OCI-LY7 (cell line): ENCODE results near the gene TMPRSS4. TPM values are rescaled to one million over a fixed set of nuclear protein-coding genes. Genes with fewer than 3 reads are reported as not detected.

Experiments
- BruUV-seq: library from RNA; stranded (reverse); fragments of 400-500 nt; replicated peaks from 2 replicates; lab custom pipeline; 2021; lab: Mats Ljungman, UMichigan
- CTCF ChIA-PET: fragments of 300-600 bp; sonication (Branson Sonifier 250); formaldehyde crosslinking; loops from one replicate; lab custom pipeline; 2022; ENCODE audit warnings: antibody characterized with exemption; ENCODE audit not compliant: unreplicated experiment; lab: Charles Lee
- POLR2A ChIA-PET: fragments of 300-600 bp; sonication (Branson Sonifier 250); formaldehyde crosslinking; loops from one replicate; lab custom pipeline; 2022; ENCODE audit warnings: antibody characterized with exemption; lab: Charles Lee
- DNase-seq: peaks from one replicate; pipeline ENCODE4 v3.0.0-alpha.2; 2015; ENCODE audit warnings: low spot score
- H2AFZ ChIP-seq: fragments of 200-600 bp; sonication (generic), shearing (Covaris generic); 2 replicates; pipeline ENCODE4 v1.6.1; 2014; ENCODE audit warnings: mild to moderate bottlenecking, antibody characterized with exemption, low read length, moderate library complexity
- H3K27ac ChIP-seq: fragments of 200-600 bp; sonication (generic); 2 replicates; pipeline ENCODE4 v1.5.1; 2014; ENCODE audit warnings: mixed run types, low read depth, mild to moderate bottlenecking, moderate library complexity, low read length, inconsistent platforms; ENCODE audit not compliant: poor library complexity, severe bottlenecking
- H3K36me3 ChIP-seq: fragments of 200-600 bp; sonication (generic); 2 replicates; pipeline ENCODE4 v1.6.1; 2014; ENCODE audit warnings: mild to moderate bottlenecking, antibody characterized with exemption, low read length, moderate library complexity, mixed read lengths; ENCODE audit not compliant: insufficient read depth
- H3K4me1 ChIP-seq: fragments of 200-600 bp; sonication (generic); 2 replicates; pipeline ENCODE4 v1.5.1; 2014; ENCODE audit warnings: mild to moderate bottlenecking, low read length; ENCODE audit not compliant: insufficient read depth, poor library complexity, severe bottlenecking
- H3K4me2 ChIP-seq: fragments of 200-600 bp; sonication (generic); 2 replicates; pipeline ENCODE4 v1.6.1; 2014; ENCODE audit warnings: mild to moderate bottlenecking, low read length
- H3K4me3 ChIP-seq: fragments of 200-600 bp; sonication (generic); 2 replicates; pipeline ENCODE4 v1.5.1; 2014; ENCODE audit warnings: mild to moderate bottlenecking, low read depth, low read length; ENCODE audit not compliant: poor library complexity, severe bottlenecking
- H3K79me2 ChIP-seq: fragments of 200-600 bp; sonication (generic); 2 replicates; pipeline ENCODE4 v1.6.1; 2016; ENCODE audit warnings: low read depth, mild to moderate bottlenecking, low read length, moderate library complexity, mixed read lengths; ENCODE audit not compliant: insufficient read depth
- H3K9me2 ChIP-seq: fragments of 200-600 bp; sonication (generic); 2 replicates; pipeline ENCODE4 v1.6.1; 2016; ENCODE audit warnings: mild to moderate bottlenecking, low read length, mixed read lengths; ENCODE audit not compliant: insufficient read depth
- H3K9me3 ChIP-seq: fragments of 200-600 bp; sonication (generic); 2 replicates; pipeline ENCODE4 v1.6.1; 2014; ENCODE audit warnings: mild to moderate bottlenecking, mixed run types, low read length, mixed read lengths
- H4K20me1 ChIP-seq: fragments of 200-600 bp; sonication (generic); 2 replicates; pipeline ENCODE4 v1.6.1; 2014; ENCODE audit warnings: mild to moderate bottlenecking, antibody characterized with exemption, low read length, moderate library complexity, mixed read lengths; ENCODE audit not compliant: insufficient read depth
- CTCF ChIP-seq: fragments of 200-600 bp; sonication (generic); conservative IDR thresholded peaks from 2 replicates; pipeline ENCODE4 v1.5.1; 2014; ENCODE audit warnings: mild to moderate bottlenecking, antibody characterized with exemption, low read length, moderate library complexity, mixed read lengths
- EZH2phosphoT487 ChIP-seq: fragments of 200-600 bp; sonication (generic); IDR thresholded peaks from 2 replicates; pipeline ENCODE4 v1.6.1; 2018; ENCODE audit warnings: low read depth, borderline replicate concordance, mild to moderate bottlenecking, mixed run types, antibody characterized with exemption, low read length, moderate library complexity, mixed read lengths
- intact Hi-C: fragments of 100-400 bp; cut with micrococcal nuclease; formaldehyde crosslinking; loops from one replicate; pipeline ENCODE4 v1.10.0; 2022; ENCODE audit not compliant: unreplicated experiment
- total RNA-seq, 2 experiments: library from RNA; depleted of rRNA in 1 of 2; stranded (reverse); fragments of >200 nt in 1 of 2; shearing (Covaris generic) in 1 of 2; gene quantifications; 2 replicates each; pipeline ENCODE4 v1.2.3, GENCODE V29; 2014 to 2022

TMPRSS4 gene
- total RNA-seq, 2 experiments from 2014 or later: 0.03 TPM; not detected in 1

GRCh38 chr11:118151431-118151830 is 74.6 kb downstream of the TMPRSS4 start:
- no peak overlapping the region for H3K4me3 ChIP-seq
- ChIA-PET CTCF (no interaction called here), POLR2A (no interaction called here)
- no peaks in the 10 kb centered on the region for H3K79me2 ChIP-seq
- no peaks in the 10 kb centered on the region for H3K9me2 ChIP-seq
- H3K27ac ChIP-seq: no peak overlapping the region
- no peak overlapping the region for H2AFZ ChIP-seq
- BruUV-seq: no TSS peak
- no peak for DNase-seq
- no peaks in the 10 kb centered on the region for H3K9me3 ChIP-seq
- intact Hi-C loops: no loop called here
- no peaks in the 10 kb centered on the region for H3K4me1 ChIP-seq
- no peaks in the 10 kb centered on the region for H4K20me1 ChIP-seq
- no peaks in the 10 kb centered on the region for H3K36me3 ChIP-seq
- H3K4me2 ChIP-seq: no peak overlapping the region
- TF ChIP-seq EZH2phosphoT487 (no peak), CTCF (no peak)

GRCh38 chr11:118152020-118152551 is 75.2 kb downstream of the TMPRSS4 start:
- no peak overlapping the region for H2AFZ ChIP-seq
- H3K27ac ChIP-seq: no peak overlapping the region
- no peak overlapping the region for H3K4me2 ChIP-seq
- no peaks in the 10 kb centered on the region for H3K9me2 ChIP-seq
- ChIA-PET CTCF (no interaction called here), POLR2A (no interaction called here)
- TF ChIP-seq CTCF: no peak
- no peak for TF ChIP-seq EZH2phosphoT487
- no peak for DNase-seq
- no peak overlapping the region for H3K4me3 ChIP-seq
- intact Hi-C loops: no loop called here
- BruUV-seq: no TSS peak
- H3K36me3 ChIP-seq: no peaks in the 10 kb centered on the region
- H3K9me3 ChIP-seq: no peaks in the 10 kb centered on the region
- H3K4me1 ChIP-seq: no peaks in the 10 kb centered on the region
- no peaks in the 10 kb centered on the region for H4K20me1 ChIP-seq
- no peaks in the 10 kb centered on the region for H3K79me2 ChIP-seq

- no TSS peak for BruUV-seq
- ChIA-PET POLR2A (no interaction called here), CTCF (no interaction called here)
- TF ChIP-seq EZH2phosphoT487: no peak
- no peak for TF ChIP-seq CTCF
- Histone ChIP-seq H3K36me3 (no peaks in the 10 kb centered on the region), H3K4me1 (no peaks in the 10 kb centered on the region), H3K27ac (no peak within 1 kb of the TSS), H3K9me3 (no peaks in the 10 kb centered on the region), H3K4me2 (no peak within 1 kb of the TSS), H4K20me1 (no peaks in the 10 kb centered on the region), H3K4me3 (no peak within 1 kb of the TSS), H2AFZ (no peak within 1 kb of the TSS), H3K9me2 (no peaks in the 10 kb centered on the region), H3K79me2 (no peaks in the 10 kb centered on the region)
- DNase-seq: no peak
- intact Hi-C loops: no loop called here
Observed at GRCh38 chr11:118152552-118153471, 75.9 kb downstream of the TMPRSS4 start, which contains the start of gene SCN4B. Gene SCN4B, minus strand, starts transcription at chr11:118152823. Its CDS starts 150 bp downstream, at chr11:118152673.
